Body of pancreas (tissue), 4 donors: ENCODE results near the gene D2HGDH. TPM values are rescaled to one million over a fixed set of nuclear protein-coding genes. Genes with fewer than 3 reads are reported as not detected.

ENCODE experiments used
- ATAC-seq: fragments of 150-250 bp; one replicate; pipeline ENCODE4 v1.9.1; 2016
- DNase-seq, 4 donors: peaks; one replicate each; pipeline ENCODE4 v3.0.0-alpha.2; 2019
- H3K27ac ChIP-seq, 4 donors: fragments of 200-600 bp; sonication (generic); 1 replicate in 3 of 4; 2 replicates in 1 of 4; pipeline versions ENCODE4 v1.5.1 to v1.6.1; 2016 to 2019; ENCODE audit warnings: mild to moderate bottlenecking in 1 of 4, mixed read lengths in 1 of 4, moderate library complexity in 1 of 4
- H3K27me3 ChIP-seq, 2 donors: fragments of 200-600 bp; sonication (generic); one replicate each; pipeline ENCODE4 v1.6.0; 2016; ENCODE audit warnings: mild to moderate bottlenecking in 1 of 2
- H3K36me3 ChIP-seq, 2 donors: fragments of 200-600 bp; sonication (generic); replicated peaks in 1 of 2; 2 replicates each; pipeline ENCODE4 v1.5.1; 2016; ENCODE audit warnings: low read depth in 2 of 2; ENCODE audit not compliant: insufficient read depth in 1 of 2
- H3K4me1 ChIP-seq: fragments of 200-600 bp; sonication (generic); one replicate; pipeline ENCODE4 v1.6.0; 2016
- H3K4me3 ChIP-seq, 2 donors: fragments of 200-600 bp; sonication (generic); 1 replicate in 1 of 2; 2 replicates in 1 of 2; pipeline ENCODE4 v1.5.1; 2016 to 2019
- H3K9me3 ChIP-seq, 3 donors: fragments of 200-600 bp; sonication (generic); 1 replicate in 2 of 3; 2 replicates in 1 of 3; pipeline ENCODE4 v1.5.1; 2016
- CTCF ChIP-seq, 7 experiments: fragments of 450-650 bp in 4 of 7; fragments of 200-600 bp in 3 of 7; sonication (generic) in 3 of 7; IDR thresholded peaks; one replicate each; pipeline ENCODE4 v1.5.1; 2016 to 2019; ENCODE audit warnings: antibody characterized with exemption in 7 of 7
- POLR2A ChIP-seq, 3 donors: fragments of 450-650 bp; IDR thresholded peaks; one replicate each; pipeline ENCODE4 v1.6.1; 2016; ENCODE audit warnings: antibody characterized with exemption in 3 of 3, mild to moderate bottlenecking in 2 of 3
- WGBS, 2 donors: methylation state at CpG; one replicate each; pipeline ENCODE4 v1.1.5; 2017; 5-methylcytosine and 5-hydroxymethylcytosine counted together
- intact Hi-C: fragments of 100-400 bp; cut with DNase I; formaldehyde crosslinking; loops from one replicate; pipeline ENCODE4 v1.15.1; 2023
- total RNA-seq, 2 donors: library from RNA; depleted of rRNA; stranded (reverse); fragments of >200 nt; gene quantifications; one replicate each; pipeline ENCODE4 v1.1.0, GENCODE V29; 2016

Gene D2HGDH
- total RNA-seq, 2 donors from 2014 or later: 27.0 to 42.5 TPM

- Histone ChIP-seq H3K4me1 (no peaks in the 10 kb centered on the region), H3K27me3 (no peaks in the 10 kb centered on the region), H3K4me3 (no peak overlapping the region), H3K9me3 (peaks cover 0 to 3% (median 0%) of the 10 kb centered on the region in 3 donors), H3K36me3 (no peaks in the 10 kb centered on the region), H3K27ac (no peak overlapping the region)
- WGBS, 2 donors: 84% methylated on average over 13 of the region's 13 CpGs
- DNase-seq (peak in 2 of 4 donors; percentile 8 to 29), ATAC-seq (no peak)
- intact Hi-C loops: no loop called here
- TF ChIP-seq POLR2A (IDR thresholded peaks at IDR 0.05) (no peak), CTCF (IDR thresholded peaks at IDR 0.05) (no peak)
Observed at GRCh38 chr2:241762933-241763369, 28.5 kb downstream of the D2HGDH start.

DNA sequence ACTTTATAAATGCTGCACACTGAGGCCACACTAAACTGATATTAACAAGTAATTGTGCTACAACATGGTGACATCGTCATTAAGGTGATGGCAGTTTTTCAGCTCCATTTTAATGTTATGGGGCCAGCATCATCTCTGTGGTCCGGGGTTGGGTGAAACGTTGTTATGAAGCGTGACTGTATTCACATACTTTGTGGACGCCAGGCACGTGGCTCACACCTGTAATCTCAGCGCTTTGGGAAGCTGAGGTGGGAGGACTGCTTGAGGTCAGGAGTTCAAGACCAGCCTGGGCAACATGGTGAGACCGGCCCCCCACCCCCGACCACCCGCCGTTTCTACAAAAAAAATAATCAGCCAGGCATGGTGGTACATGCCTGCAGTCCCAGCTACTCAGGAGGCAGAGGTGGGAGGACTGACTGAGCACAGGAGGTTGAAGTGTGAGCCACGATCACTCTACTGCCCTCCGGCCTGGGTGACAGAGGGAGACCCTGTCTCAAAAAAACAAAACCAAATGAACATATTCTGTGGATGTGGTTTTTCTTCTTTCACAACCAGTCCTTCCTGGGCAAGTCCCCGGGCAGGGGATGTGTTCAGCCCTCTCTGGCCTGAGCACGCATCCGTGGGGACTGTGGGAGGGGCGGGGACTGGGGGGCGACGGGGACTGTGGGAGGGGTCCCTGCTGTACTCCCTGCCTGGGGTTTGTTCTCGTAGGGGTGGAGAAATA, 29.3 kb downstream of the D2HGDH start:
- intact Hi-C loops: no loop called here
- Histone ChIP-seq H3K4me1 (no peaks in the 10 kb centered on the region), H3K27me3 (no peaks in the 10 kb centered on the region), H3K9me3 (peaks cover 0 to 3% (median 0%) of the 10 kb centered on the region in 3 donors), H3K4me3 (no peak overlapping the region), H3K27ac (no peak overlapping the region), H3K36me3 (no peaks in the 10 kb centered on the region)
- ATAC-seq (no peak), DNase-seq (no peak)
- 79 to 90% methylated on average over 13 to 20 of the region's 20 CpGs for WGBS, 2 donors
- TF ChIP-seq CTCF (IDR thresholded peaks at IDR 0.05): no peak
- no peak for TF ChIP-seq POLR2A (IDR thresholded peaks at IDR 0.05)

- no peaks in the 10 kb centered on the region for H3K36me3 ChIP-seq
- H3K4me1 ChIP-seq: no peaks in the 10 kb centered on the region
- no peak for ATAC-seq
- DNase-seq: no peak
- H3K9me3 ChIP-seq: peaks cover 0 to 3% (median 0%) of the 10 kb centered on the region in 3 donors
- H3K4me3 ChIP-seq: no peak overlapping the region
- no peak overlapping the region for H3K27ac ChIP-seq
- WGBS, 2 donors: 88 to 90% methylated on average over 22 to 23 of the region's 27 CpGs
- H3K27me3 ChIP-seq: no peaks in the 10 kb centered on the region
- intact Hi-C loops: no loop called here
- TF ChIP-seq CTCF (IDR thresholded peaks at IDR 0.05): no peak
Observed at GRCh38 chr2:241764275-241765241, 30.1 kb downstream of the D2HGDH start.

- Histone ChIP-seq H3K36me3 (no peaks in the 10 kb centered on the region), H3K27me3 (no peaks in the 10 kb centered on the region), H3K4me1 (no peaks in the 10 kb centered on the region), H3K9me3 (no peaks in the 10 kb centered on the region), H3K27ac (no peak overlapping the region), H3K4me3 (no peak overlapping the region)
- WGBS, 2 donors: 90% methylated on average over 19 to 34 of the region's 37 CpGs
- ATAC-seq (no peak), DNase-seq (no peak)
- TF ChIP-seq POLR2A (IDR thresholded peaks at IDR 0.05): no peak
- TF ChIP-seq CTCF (IDR thresholded peaks at IDR 0.05): no peak
- intact Hi-C loops: no loop called here
Observed at GRCh38 chr2:241767464-241768250, 33.2 kb downstream of the D2HGDH start.
